ENCODE results near the gene NPLOC4. TPM values are rescaled to one million over a fixed set of nuclear protein-coding genes. Genes with fewer than 3 reads are reported as not detected.

Gene NPLOC4
- total and polyA plus RNA-seq, 2 of the 13 experiments (the other 11 are each of a cell fraction or from before 2014, with no cell fraction given) = 57.0 to 97.0 TPM

GRCh38 chr17:81576621-81577277, 60.2 kb downstream of the NPLOC4 start (continued):
- TF ChIP-seq PHF21A (CRISPR knock-in tag; IDR thresholded peaks at IDR 0.05) = no peak
- TF ChIP-seq, protein P1, sequence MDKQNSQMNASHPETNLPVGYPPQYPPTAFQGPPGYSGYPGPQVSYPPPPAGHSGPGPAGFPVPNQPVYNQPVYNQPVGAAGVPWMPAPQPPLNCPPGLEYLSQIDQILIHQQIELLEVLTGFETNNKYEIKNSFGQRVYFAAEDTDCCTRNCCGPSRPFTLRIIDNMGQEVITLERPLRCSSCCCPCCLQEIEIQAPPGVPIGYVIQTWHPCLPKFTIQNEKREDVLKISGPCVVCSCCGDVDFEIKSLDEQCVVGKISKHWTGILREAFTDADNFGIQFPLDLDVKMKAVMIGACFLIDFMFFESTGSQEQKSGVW (CRISPR knock-in tag; IDR thresholded peaks at IDR 0.05; ENCODE audit: borderline replicate concordance) = no peak
- no peak for TF ChIP-seq ZSCAN29 (CRISPR knock-in tag; conservative IDR thresholded peaks at IDR 0.05)
- TF ChIP-seq HOMEZ (CRISPR knock-in tag; IDR thresholded peaks at IDR 0.05; ENCODE audit: low read depth) = no peak
- TF ChIP-seq, protein P2, sequence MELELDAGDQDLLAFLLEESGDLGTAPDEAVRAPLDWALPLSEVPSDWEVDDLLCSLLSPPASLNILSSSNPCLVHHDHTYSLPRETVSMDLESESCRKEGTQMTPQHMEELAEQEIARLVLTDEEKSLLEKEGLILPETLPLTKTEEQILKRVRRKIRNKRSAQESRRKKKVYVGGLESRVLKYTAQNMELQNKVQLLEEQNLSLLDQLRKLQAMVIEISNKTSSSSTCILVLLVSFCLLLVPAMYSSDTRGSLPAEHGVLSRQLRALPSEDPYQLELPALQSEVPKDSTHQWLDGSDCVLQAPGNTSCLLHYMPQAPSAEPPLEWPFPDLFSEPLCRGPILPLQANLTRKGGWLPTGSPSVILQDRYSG (CRISPR knock-in tag; IDR thresholded peaks at IDR 0.05) = no peak
- no peak for TF ChIP-seq ZNF670 (CRISPR knock-in tag; IDR thresholded peaks at IDR 0.05; ENCODE audit: borderline replicate concordance)
- no peak for TF ChIP-seq ATRX (CRISPR knock-in tag; IDR thresholded peaks at IDR 0.05; ENCODE audit: borderline replicate concordance)
- TF ChIP-seq SKI (IDR thresholded peaks at IDR 0.05; ENCODE audit: partially characterized antibody) = no peak
- no peak for TF ChIP-seq ATF5 (CRISPR knock-in tag; IDR thresholded peaks at IDR 0.05; ENCODE audit: low read depth)
- TF ChIP-seq ISX (CRISPR knock-in tag; conservative IDR thresholded peaks at IDR 0.05) = no peak
- peak; percentile 18; the same call in 1 of the 2 replicates for TF ChIP-seq ZNF224 (CRISPR knock-in tag; IDR thresholded peaks at IDR 0.05)
- TF ChIP-seq ZNF335 (CRISPR knock-in tag; IDR thresholded peaks at IDR 0.05) = no peak
- no peak for TF ChIP-seq ZNF646 (CRISPR knock-in tag; IDR thresholded peaks at IDR 0.05)
- TF ChIP-seq ZNF230 (CRISPR knock-in tag; IDR thresholded peaks at IDR 0.05) = no peak
- no peak for TF ChIP-seq STAT6 (CRISPR knock-in tag; IDR thresholded peaks at IDR 0.05; ENCODE audit: borderline replicate concordance)
- TF ChIP-seq ZFP1 (CRISPR knock-in tag; IDR thresholded peaks at IDR 0.05) = no peak
- no peak for TF ChIP-seq MATR3 (CRISPR knock-in tag; IDR thresholded peaks at IDR 0.05)

Data from HepG2 (cell line).